Vagina (tissue), 2 donors: Measurements from ENCODE around the gene INPP4A.

Experiments
- CTCF ChIP-seq, 3 experiments: fragments of 450-650 bp in 2 of 3; fragments of 200-600 bp in 1 of 3; sonication (generic) in 1 of 3; IDR thresholded peaks; one replicate each; pipeline ENCODE4 v1.5.1; 2017 to 2019; ENCODE audit warnings: antibody characterized with exemption in 3 of 3, mild to moderate bottlenecking in 2 of 3, moderate library complexity in 2 of 3
- POLR2A ChIP-seq, 2 donors: fragments of 450-650 bp; IDR thresholded peaks; one replicate each; pipeline ENCODE4 v1.6.1; 2017; ENCODE audit warnings: antibody characterized with exemption in 2 of 2, mild to moderate bottlenecking in 2 of 2, moderate library complexity in 2 of 2

DNA sequence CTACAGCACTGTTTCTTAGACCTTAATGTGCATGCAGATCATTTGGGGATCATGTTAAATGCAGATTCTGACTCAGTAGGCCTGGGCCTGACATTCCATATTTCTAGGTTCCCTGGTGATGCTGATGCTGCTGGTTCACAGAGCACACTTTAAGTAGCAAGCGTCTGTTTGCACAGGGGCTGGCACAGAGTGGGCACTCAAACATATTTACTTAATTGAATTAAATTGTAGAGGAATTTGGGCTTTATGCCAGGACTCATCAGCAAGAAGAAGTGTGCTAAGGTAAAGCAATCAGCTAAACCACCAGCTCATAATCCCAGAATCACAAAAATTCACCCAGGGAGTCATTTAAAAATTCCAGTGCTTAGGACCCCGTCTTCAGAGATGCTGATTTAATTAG is 25.1 kb upstream of the INPP4A start:
- TF ChIP-seq CTCF (IDR thresholded peaks at IDR 0.05) (no peak), POLR2A (IDR thresholded peaks at IDR 0.05) (no peak)
